ENCODE results near the gene CEP112.
"Not testable (repeated sequence)": the region's sequence is repeated elsewhere in the genome, so short reads cannot be mapped to it uniquely, and the experiment has no call there.

The CEP112 gene

GRCh38 chr17:65876985-65877384, 314.9 kb downstream of the CEP112 start:
- no peak for DNase-seq

GRCh38 chr17:65868881-65869280, 323.1 kb downstream of the CEP112 start:
- DNase-seq, result no peak

DNA sequence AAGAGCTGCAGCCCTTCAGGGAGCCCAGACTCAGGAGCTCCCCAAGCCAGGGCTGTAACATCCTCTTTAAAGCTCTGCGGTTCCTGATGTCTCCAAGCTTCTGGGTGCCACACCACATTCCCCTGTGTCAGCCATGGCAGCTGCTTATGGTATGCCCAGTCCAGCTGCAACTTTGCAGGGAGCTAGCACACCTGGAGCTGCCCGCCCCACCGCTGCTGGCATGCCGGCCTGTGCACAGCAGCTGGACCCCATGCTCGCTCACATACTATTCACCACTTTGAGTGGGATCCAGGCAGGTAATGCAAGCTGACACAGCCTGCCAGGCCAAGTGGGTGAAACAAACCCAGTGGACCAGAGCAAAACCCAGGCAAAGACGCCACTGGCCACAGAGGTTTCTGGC, 324.9 kb downstream of the CEP112 start:
- DNase-seq, result no peak

GRCh38 chr17:65865715-65866425, 326.1 kb downstream of the CEP112 start:
- DNase-seq, result no peak

DNA sequence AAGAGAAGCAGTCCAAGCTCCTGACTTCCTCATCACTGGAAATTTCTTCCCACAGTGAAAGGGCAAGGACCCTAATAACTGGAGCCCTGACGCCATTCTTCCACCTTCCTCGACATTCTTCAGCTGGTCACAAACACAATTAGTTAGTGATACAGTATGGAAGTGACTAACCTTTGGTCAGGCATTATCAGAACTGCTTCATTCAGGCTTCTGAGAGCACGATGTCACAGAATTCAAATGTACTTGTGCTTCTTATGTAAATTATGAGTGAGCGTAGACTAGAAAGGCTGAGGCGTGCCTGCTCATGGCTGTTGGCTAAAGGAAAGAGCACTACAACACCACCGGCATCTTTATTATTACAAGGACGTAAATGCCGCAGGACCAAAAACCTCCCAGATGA, 327.5 kb downstream of the CEP112 start:
- no peak for DNase-seq

- no peak for DNase-seq
Observed at GRCh38 chr17:65857718-65858117, 334.2 kb downstream of the CEP112 start.

- DNase-seq, result no peak
Observed at GRCh38 chr17:65856865-65857264, 335.1 kb downstream of the CEP112 start.

DNA sequence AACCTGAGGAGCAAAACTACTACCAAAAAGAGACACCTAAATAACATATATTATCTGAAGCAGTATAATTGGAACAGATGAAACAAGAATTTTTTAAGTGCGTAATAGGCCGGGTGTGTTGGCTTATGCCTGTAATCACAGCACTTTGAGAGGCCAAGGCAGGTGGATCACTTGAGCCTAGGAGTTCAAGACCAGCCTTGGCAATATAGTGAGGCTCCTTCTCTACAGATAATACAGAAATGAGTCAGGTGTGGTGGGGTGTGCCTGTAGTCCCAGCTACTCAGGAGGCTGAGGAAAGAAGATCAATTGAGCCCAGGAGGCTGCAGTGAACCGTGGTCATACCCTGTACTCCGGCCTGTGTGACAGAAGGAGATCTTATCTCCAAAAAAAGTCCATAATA, 336.3 kb downstream of the CEP112 start:
- no peak for DNase-seq

DNA sequence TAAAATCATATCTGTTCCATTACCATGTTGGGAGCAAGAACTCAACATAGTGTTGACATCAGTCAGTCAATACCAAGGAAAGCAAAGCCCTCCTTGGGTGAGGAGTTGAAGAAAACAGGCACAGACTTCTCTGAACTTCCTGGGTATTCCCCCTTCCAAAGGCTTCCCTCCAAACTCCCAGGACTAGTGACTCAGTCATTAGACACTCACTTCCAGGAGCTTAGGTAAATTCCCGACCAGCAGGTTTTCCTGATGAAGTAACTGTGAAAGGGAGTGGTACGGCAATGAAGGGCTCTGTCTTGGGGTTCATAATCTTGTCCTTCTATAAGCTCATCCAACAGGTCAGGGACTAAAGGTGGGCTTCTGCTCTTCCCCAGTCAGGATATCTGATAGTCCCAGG, 336.7 kb downstream of the CEP112 start:
- DNase-seq, result no peak

DNA sequence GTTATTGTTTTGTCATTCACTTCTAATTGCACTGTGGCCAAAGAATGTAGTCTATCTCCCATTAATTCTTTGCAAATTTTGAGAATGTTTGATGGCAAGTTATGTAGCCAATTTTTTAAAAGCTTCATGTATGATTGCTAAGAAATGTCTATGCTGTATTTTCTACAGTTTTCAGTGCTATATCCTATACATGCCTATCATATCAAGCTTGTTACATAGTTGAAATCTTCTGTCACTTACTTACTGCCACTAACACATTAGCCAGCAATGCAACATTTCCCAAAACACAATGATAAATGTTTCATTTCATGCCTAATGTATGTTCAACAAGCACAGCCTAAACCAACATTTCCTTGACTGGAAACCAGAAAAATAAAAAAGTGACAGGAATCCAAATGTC, 338.1 kb downstream of the CEP112 start:
- no peak for DNase-seq

- DNase-seq, result no peak
Observed at GRCh38 chr17:65852911-65853310, 339.0 kb downstream of the CEP112 start.

- DNase-seq, result no peak
Observed at GRCh38 chr17:65851965-65852736, 339.8 kb downstream of the CEP112 start.

- no peak for DNase-seq
Observed at GRCh38 chr17:65850486-65850885, 341.4 kb downstream of the CEP112 start.

GRCh38 chr17:65848751-65849150, 343.2 kb downstream of the CEP112 start:
- DNase-seq, result no peak

DNA sequence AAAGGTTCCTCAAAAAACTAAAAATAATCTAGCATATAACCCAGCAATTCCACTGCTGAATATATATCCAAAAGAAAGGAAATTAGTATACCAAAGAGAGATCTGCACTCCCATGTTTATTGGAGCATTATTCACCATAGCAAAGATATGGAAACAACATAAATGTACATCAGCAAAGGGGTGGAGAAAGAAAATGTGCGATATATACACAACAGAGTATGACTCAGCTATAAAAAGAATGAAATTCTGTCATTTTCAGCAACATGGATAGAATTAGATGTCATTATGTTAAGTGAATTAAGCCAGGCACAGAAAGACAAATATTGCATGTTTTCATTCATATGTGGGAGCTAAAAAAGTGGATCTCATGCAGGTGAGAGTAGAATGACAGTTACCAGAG, 350.8 kb downstream of the CEP112 start:
- no peak for DNase-seq

DNA sequence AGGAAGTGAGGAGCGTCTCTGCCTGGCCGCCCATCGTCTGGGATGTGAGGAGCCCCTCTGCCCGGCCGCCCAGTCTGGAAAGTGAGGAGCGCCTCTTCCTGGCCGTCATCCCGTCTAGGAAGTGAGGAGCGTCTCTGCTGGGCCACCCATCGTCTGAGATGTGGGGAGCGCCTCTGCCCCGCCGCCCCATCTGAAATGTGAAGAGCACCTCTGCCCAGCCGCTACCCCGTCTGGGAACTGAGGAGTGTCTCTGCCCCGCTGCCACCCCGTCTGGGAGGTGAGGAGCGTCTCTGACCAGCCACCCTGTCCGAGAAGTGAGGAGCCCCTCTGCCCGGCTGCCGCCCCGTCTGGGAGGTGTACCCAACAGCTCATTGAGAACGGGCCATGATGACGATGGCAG, 354.7 kb downstream of the CEP112 start:
- DNase-seq, result not testable (repeated sequence)

- DNase-seq, result no peak
Observed at GRCh38 chr17:65833214-65833613, 358.7 kb downstream of the CEP112 start.

- no peak for DNase-seq
Observed at GRCh38 chr17:65830356-65830755, 361.6 kb downstream of the CEP112 start.

DNA sequence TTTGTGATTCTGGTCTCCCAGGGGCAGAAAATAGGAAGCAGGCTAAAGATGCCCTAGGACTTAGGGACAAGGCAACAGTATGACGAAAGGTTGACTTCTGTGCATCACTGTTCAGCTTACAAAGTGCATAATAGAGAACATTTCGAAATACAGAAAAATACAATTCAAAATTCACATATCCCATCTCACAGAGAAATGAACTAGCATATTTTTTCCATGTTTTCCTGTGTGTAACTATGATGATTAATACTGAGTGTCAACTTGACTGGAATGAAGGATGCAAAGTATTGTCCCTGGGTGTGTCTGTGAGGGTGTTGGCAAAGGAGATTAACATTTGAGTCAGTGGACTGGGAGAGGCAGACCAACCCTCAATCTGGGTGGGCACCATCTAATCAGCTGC, 365.4 kb downstream of the CEP112 start:
- not testable (repeated sequence) for DNase-seq

DNA sequence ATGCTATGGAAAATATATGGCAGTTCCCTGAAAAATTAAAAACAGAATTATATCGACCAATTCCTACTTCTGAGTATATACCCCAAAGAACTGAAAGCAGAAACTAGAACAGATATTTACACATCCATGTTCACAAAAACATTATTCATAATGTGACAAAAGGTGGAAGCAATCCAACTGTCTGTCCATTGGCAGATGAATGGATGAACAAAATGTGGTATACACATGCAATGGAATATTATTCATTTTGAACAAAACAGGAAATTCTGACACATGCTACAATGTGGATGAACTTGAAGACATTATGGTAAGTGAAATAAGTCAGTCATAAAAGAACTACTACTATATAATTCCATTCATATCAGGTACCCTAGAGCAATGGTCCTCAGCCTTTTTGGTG, 367.0 kb downstream of the CEP112 start:
- DNase-seq, result no peak

DNA sequence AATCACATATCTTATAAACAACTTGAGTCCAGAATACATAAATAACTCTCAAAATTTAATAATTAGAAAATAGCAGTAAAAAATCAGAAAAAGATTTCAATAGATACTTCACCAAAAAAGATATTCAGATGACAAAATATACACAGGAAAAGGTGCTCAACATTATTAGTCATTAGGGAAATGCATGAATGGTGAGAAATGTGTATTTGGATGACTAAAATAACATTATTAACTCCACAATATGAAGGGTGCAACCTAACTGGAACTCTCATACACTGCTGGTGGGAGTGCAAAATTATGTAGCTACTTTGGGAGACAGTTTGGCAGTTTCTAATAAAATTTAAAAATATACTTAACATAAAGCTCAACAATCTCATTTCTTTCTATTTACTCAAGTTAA, 368.2 kb downstream of the CEP112 start:
- DNase-seq, result no peak

DNA sequence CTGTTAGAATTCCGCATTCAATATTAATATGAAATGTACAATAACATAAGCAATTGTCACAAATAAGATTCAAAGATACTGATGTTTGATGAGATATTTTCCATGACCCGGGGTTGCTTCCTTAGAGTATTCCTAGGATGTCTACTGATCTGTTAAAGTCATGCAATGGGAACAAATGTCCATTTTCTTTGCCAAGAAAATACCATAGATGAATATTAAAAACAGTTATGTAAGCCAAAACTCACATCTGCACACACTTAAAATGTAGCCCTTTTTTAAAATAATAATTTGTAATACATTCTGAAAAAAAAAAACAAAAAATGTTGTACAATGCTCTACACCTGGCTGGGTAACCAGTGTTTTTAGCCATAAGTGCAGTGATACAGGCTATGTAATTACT, 371.1 kb downstream of the CEP112 start:
- DNase-seq, result no peak

DNA sequence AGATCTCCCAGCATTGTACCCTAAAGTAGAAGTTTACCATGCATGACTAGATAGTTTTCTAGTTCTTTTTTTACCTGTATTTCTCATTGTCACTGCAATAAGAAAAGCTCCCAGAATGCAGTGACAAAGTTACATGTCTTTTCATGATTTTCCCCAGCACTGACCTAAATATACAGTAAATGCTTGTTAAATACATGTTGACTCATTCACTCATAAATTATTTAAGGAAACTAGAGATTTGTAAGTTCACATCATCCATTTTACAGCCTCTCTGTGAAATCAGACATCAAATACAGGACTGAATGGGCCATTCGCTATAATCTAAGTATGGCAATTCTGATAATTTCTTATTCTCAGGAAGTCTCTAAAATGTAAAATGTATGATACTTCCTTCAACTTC, 371.6 kb downstream of the CEP112 start:
- no peak for DNase-seq

DNA sequence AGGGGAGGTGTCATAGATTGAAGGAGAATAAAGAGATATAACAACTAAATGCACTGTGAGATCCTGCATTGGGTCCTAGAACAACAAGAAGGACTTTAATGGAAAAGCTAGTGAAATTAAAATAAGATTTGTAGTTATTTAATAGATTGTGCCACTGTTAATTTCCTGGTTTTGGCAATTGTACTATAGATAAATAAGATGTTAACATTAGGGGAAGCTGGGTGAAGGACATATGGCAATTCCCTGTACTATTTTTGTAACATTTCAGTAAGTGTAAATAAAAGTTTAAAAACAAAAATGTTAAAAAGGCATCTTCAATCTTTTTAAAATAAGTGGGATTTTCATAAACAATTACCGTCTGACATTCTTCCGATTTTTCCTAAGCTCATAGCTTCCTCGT, 372.1 kb downstream of the CEP112 start:
- no peak for DNase-seq

GRCh38 chr17:65817951-65818350, 374.0 kb downstream of the CEP112 start:
- DNase-seq, result no peak
